HCT116 (cell line): ENCODE measurements around the gene MYCBP. TPM values are rescaled to one million over a fixed set of nuclear protein-coding genes. Genes with fewer than 3 reads are reported as not detected.
"Not testable (repeated sequence)": the region's sequence is repeated elsewhere in the genome, so short reads cannot be mapped to it uniquely, and the experiment has no call there.

Source experiments
- ATAC-seq: fragments of 200-7000 bp; cut with Tn5 transposase; 2 replicates; pipeline ENCODE4 v1.9.1; 2020; ENCODE audit warnings: mild to moderate bottlenecking, moderate library complexity
- BruUV-seq: library from RNA; stranded (reverse); fragments of 400-500 nt; replicated peaks from 2 replicates; lab custom pipeline; 2021; lab: Mats Ljungman, UMichigan
- CTCF ChIA-PET: fragments of 300-600 bp; sonication (Branson Sonifier 250); formaldehyde crosslinking; loops from one replicate; lab custom pipeline; 2021; ENCODE audit warnings: antibody characterized with exemption; lab: Charles Lee
- POLR2A ChIA-PET: fragments of 300-600, 350-600 bp; sonication (Branson Sonifier 250); formaldehyde crosslinking; loops from one replicate; lab custom pipeline; 2021; ENCODE audit warnings: antibody characterized with exemption; lab: Charles Lee
- RAD21 ChIA-PET, 2 experiments: fragments of 300-600 bp; sonication (Branson Sonifier 250); formaldehyde crosslinking; loops; one replicate each; lab custom pipeline; 2023; ENCODE audit warnings: low total read pairs in 2 of 2; ENCODE audit not compliant: uncharacterized antibody in 2 of 2, unreplicated experiment in 2 of 2, low non-redundant PET in 1 of 2; lab: Charles Lee
- DNase-seq: peaks from one replicate; pipeline ENCODE4 v3.0.0-alpha.2; 2010; ENCODE audit warnings: low read depth, low spot score
- H2AFZ ChIP-seq: fragments of 200-600 bp; shearing (Covaris generic), sonication (generic); 2 replicates; pipeline ENCODE4 v1.6.1; 2017; ENCODE audit warnings: low read depth, mixed run types, mixed read lengths, antibody characterized with exemption, low read length; ENCODE audit not compliant: poor library complexity, severe bottlenecking
- H3K27ac ChIP-seq: 2 replicates; pipeline ENCODE4 v1.5.1; 2012; ENCODE audit warnings: low read depth, low read length
- H3K27me3 ChIP-seq: fragments of 200-600 bp; sonication (generic); 2 replicates; pipeline ENCODE4 v1.6.1; 2016; ENCODE audit warnings: mixed run types, low read length, mixed read lengths; ENCODE audit not compliant: insufficient read depth
- H3K36me3 ChIP-seq, 2 experiments: fragments of 200-500 bp in 1 of 2; fragments of 200-600 bp in 1 of 2; sonication (Bioruptor generic) in 1 of 2; sonication (generic) in 1 of 2; 2 replicates each; pipeline versions ENCODE4 v1.5.1 to v1.6.1; 2014 to 2016; ENCODE audit warnings: low read length in 2 of 2, inconsistent platforms in 1 of 2, mixed read lengths in 1 of 2, mixed run types in 1 of 2; ENCODE audit not compliant: insufficient read depth in 2 of 2, control insufficient read depth in 1 of 2
- H3K4me1 ChIP-seq, 2 experiments: fragments of 200-600 bp in 1 of 2; sonication (generic) in 1 of 2; 2 replicates each; pipeline versions ENCODE4 v1.5.1 to v1.6.1; 2012 to 2017; ENCODE audit warnings: low read length in 2 of 2, inconsistent platforms in 1 of 2, mild to moderate bottlenecking in 1 of 2, mixed read lengths in 1 of 2, mixed run types in 1 of 2, moderate library complexity in 1 of 2; ENCODE audit not compliant: insufficient read depth in 2 of 2, control insufficient read depth in 1 of 2
- H3K4me2 ChIP-seq: fragments of 200-600 bp; sonication (generic); 2 replicates; pipeline ENCODE4 v1.6.1; 2017; ENCODE audit warnings: mixed run types, low read length, mixed read lengths
- H3K4me3 ChIP-seq, 2 experiments: fragments of 200-600 bp in 1 of 2; sonication (generic) in 1 of 2; replicated peaks in 1 of 2; 2 replicates each; pipeline ENCODE4 v1.5.1; 2011 to 2016; ENCODE audit warnings: low read length in 2 of 2, control low read depth in 1 of 2, low read depth in 1 of 2, mild to moderate bottlenecking in 1 of 2, mixed read lengths in 1 of 2, mixed run types in 1 of 2
- H3K79me2 ChIP-seq: fragments of 200-600 bp; sonication (generic); 2 replicates; pipeline ENCODE4 v1.6.1; 2017; ENCODE audit warnings: mild to moderate bottlenecking, mixed run types, low read length, moderate library complexity, mixed read lengths; ENCODE audit not compliant: insufficient read depth
- H3K9ac ChIP-seq: fragments of 200-600 bp; sonication (generic); 2 replicates; pipeline ENCODE4 v1.6.1; 2016; ENCODE audit warnings: low read length, mixed read lengths
- H3K9me2 ChIP-seq: fragments of 200-600 bp; sonication (generic), shearing (Covaris generic); 2 replicates; pipeline ENCODE4 v1.6.1; 2017; ENCODE audit warnings: mixed run types, mild to moderate bottlenecking, moderate library complexity; ENCODE audit not compliant: insufficient read depth
- H3K9me3 ChIP-seq, 2 experiments: fragments of 200-500 bp in 1 of 2; fragments of 200-600 bp in 1 of 2; sonication (Bioruptor generic) in 1 of 2; sonication (generic) in 1 of 2; 2 replicates each; pipeline ENCODE4 v1.6.1; 2014 to 2017; ENCODE audit warnings: low read length in 2 of 2, mixed read lengths in 2 of 2, inconsistent platforms in 1 of 2, low read depth in 1 of 2, mild to moderate bottlenecking in 1 of 2, mixed run types in 1 of 2, moderate library complexity in 1 of 2; ENCODE audit not compliant: control insufficient read depth in 1 of 2, insufficient read depth in 1 of 2
- H4K20me1 ChIP-seq: fragments of 200-600 bp; sonication (generic), shearing (Covaris generic); 2 replicates; pipeline ENCODE4 v1.6.1; 2017; ENCODE audit warnings: mixed run types, mild to moderate bottlenecking, moderate library complexity; ENCODE audit not compliant: insufficient read depth
- POLR2A ChIP-seq: IDR thresholded peaks from 2 replicates; pipeline ENCODE4 v1.7.0; 2011; ENCODE audit warnings: borderline replicate concordance; ENCODE audit not compliant: insufficient read depth, insufficient read length; ENCODE audit errors: extremely low read depth
- POLR2AphosphoS5 ChIP-seq: IDR thresholded peaks from 2 replicates; pipeline ENCODE4 v1.6.1; 2011; ENCODE audit warnings: mild to moderate bottlenecking, low read depth, low read length, moderate library complexity
- SIN3A ChIP-seq: IDR thresholded peaks from 2 replicates; pipeline ENCODE4 v1.6.1; 2012; ENCODE audit warnings: low read depth
- ZNF274 ChIP-seq: fragments of 200-500 bp; sonication (Bioruptor generic); IDR thresholded peaks from 2 replicates; pipeline ENCODE4 v1.6.1; 2014; ENCODE audit warnings: mild to moderate bottlenecking, low read depth, low read length, inconsistent platforms
- intact Hi-C: fragments of 100-400 bp; cut with micrococcal nuclease; formaldehyde crosslinking; loops from 2 replicates; pipeline ENCODE4 v1.10.0; 2022
- total RNA-seq: library from RNA; stranded (reverse); gene quantifications from one replicate; pipeline ENCODE4 v1.2.1, GENCODE V29; 2021; ENCODE audit not compliant: unreplicated experiment
- TF ChIP-seq, protein P1 (sequence below): IDR thresholded peaks from 2 replicates; pipeline ENCODE4 v1.6.1; 2012; ENCODE audit warnings: low read depth

MYCBP gene
- total RNA-seq, 1 experiment from 2014 or later = 40.2 TPM

DNA sequence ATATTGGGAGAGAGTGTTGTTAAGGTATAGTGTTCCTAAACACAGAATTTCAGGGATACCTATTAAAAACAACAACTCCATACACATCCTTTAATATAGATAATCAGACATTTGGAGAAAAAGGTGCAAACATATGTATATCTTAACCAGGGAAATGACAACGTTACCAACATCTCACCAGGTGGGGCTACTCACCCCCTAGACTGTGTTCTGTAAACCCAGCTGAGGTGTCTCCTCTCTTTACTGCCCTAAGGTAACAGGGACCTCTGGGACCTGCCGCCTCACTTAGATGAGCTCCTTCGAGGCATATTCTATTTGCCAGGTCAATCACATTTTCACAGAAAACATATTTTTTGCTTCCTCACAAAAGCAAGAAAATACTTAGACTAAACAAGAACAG is 26.9 kb downstream of the MYCBP start (continued):
- TF ChIP-seq, protein P1, sequence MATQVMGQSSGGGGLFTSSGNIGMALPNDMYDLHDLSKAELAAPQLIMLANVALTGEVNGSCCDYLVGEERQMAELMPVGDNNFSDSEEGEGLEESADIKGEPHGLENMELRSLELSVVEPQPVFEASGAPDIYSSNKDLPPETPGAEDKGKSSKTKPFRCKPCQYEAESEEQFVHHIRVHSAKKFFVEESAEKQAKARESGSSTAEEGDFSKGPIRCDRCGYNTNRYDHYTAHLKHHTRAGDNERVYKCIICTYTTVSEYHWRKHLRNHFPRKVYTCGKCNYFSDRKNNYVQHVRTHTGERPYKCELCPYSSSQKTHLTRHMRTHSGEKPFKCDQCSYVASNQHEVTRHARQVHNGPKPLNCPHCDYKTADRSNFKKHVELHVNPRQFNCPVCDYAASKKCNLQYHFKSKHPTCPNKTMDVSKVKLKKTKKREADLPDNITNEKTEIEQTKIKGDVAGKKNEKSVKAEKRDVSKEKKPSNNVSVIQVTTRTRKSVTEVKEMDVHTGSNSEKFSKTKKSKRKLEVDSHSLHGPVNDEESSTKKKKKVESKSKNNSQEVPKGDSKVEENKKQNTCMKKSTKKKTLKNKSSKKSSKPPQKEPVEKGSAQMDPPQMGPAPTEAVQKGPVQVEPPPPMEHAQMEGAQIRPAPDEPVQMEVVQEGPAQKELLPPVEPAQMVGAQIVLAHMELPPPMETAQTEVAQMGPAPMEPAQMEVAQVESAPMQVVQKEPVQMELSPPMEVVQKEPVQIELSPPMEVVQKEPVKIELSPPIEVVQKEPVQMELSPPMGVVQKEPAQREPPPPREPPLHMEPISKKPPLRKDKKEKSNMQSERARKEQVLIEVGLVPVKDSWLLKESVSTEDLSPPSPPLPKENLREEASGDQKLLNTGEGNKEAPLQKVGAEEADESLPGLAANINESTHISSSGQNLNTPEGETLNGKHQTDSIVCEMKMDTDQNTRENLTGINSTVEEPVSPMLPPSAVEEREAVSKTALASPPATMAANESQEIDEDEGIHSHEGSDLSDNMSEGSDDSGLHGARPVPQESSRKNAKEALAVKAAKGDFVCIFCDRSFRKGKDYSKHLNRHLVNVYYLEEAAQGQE = no peak
- TF ChIP-seq POLR2A (no peak), ZNF274 (no peak), POLR2AphosphoS5 (no peak), SIN3A (no peak)
- TF ChIP-seq, all 23 proteins: peak for 2

DNA sequence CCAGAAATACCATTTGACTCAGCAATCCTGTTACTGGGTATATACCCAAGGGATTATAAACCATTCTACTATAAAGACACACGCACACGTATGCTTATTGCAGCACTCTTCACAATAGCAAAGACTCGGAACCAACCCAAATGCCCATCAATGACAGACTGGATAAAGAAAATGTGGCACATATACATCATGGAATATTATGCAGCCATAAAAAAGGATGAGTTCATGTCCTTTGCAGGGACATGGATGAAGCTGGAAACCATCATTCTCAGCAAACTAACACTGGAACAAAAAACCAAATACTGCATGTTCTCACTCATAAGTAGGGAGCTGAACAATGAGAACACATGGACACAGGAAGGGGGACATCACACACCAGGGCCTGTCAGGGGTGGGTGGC is 28.1 kb downstream of the MYCBP start:
- H3K79me2 ChIP-seq, H3K27me3 ChIP-seq, H3K9me2 ChIP-seq, BruUV-seq, H3K27ac ChIP-seq, H3K4me3 ChIP-seq, H3K4me1 ChIP-seq, DNase-seq, H2AFZ ChIP-seq, H3K9me3 ChIP-seq, RAD21 ChIA-PET, POLR2A ChIA-PET, H3K9ac ChIP-seq, H3K4me2 ChIP-seq, H3K36me3 ChIP-seq, ATAC-seq, H4K20me1 ChIP-seq, intact Hi-C loops: not testable (repeated sequence)
- CTCF ChIA-PET = interaction anchor here (1.0 kb wide), 1 partner anchor 10 kb away, joined by 3 read pairs; no protein-coding TSS in a partner anchor
